GM18873 (cell line): ENCODE measurements around the gene GP9.
"Not testable (repeated sequence)": the region's sequence is repeated elsewhere in the genome, so short reads cannot be mapped to it uniquely, and the experiment has no call there.

ENCODE experiments used
- ATAC-seq: cut with Tn5 transposase; IDR thresholded peaks from one replicate; pipeline ENCODE4 v1.9.1; 2021; ENCODE audit warnings: mild to moderate bottlenecking, moderate library complexity, moderate number of reproducible peaks; ENCODE audit not compliant: unreplicated experiment, low FRiP score

GP9 gene

GRCh38 chr3:129047553-129047839 is 13.1 kb upstream of the GP9 start:
- no peak for ATAC-seq

GRCh38 chr3:129050556-129051295 is 9.9 kb upstream of the GP9 start:
- no peak for ATAC-seq

GRCh38 chr3:129051871-129052340 is 8.7 kb upstream of the GP9 start:
- ATAC-seq: no peak

GRCh38 chr3:129052675-129053074 is 7.9 kb upstream of the GP9 start:
- ATAC-seq: no peak

- ATAC-seq: no peak
These were observed 5.9 kb upstream of the GP9 start for GRCh38 chr3:129054605-129055104.

GRCh38 chr3:129056451-129057173 is 4.0 kb upstream of the GP9 start:
- ATAC-seq: no peak

GRCh38 chr3:129057249-129057648 is 3.3 kb upstream of the GP9 start:
- no peak for ATAC-seq

- peak; percentile 67 for ATAC-seq
These were observed 2.0 kb upstream of the GP9 start for GRCh38 chr3:129058441-129059200.

- no peak for ATAC-seq
These were observed 1.1 kb upstream of the GP9 start for GRCh38 chr3:129059311-129059958.

GRCh38 chr3:129061023-129061887 is 676 bp downstream of the GP9 start:
- ATAC-seq: no peak

GRCh38 chr3:129061888-129062834 is 1.6 kb downstream of the GP9 start:
- ATAC-seq: no peak

- no peak for ATAC-seq
These were observed 2.6 kb downstream of the GP9 start for GRCh38 chr3:129063091-129063640.

GRCh38 chr3:129063841-129064482 is 3.4 kb downstream of the GP9 start:
- no peak for ATAC-seq

GRCh38 chr3:129065016-129065719 is 4.6 kb downstream of the GP9 start:
- no peak for ATAC-seq

- no peak for ATAC-seq
These were observed 5.1 kb downstream of the GP9 start for GRCh38 chr3:129065720-129066073.

GRCh38 chr3:129067719-129068118 is 7.1 kb downstream of the GP9 start:
- not testable (repeated sequence) for ATAC-seq

GRCh38 chr3:129068291-129068886 is 7.8 kb downstream of the GP9 start:
- no peak for ATAC-seq
